Measurements from ENCODE around the gene ATG16L1. TPM values are rescaled to one million over a fixed set of nuclear protein-coding genes. Genes with fewer than 3 reads are reported as not detected.

The ATG16L1 gene
- total RNA-seq, 1 donor from 2014 or later, result 62.2 TPM

DNA sequence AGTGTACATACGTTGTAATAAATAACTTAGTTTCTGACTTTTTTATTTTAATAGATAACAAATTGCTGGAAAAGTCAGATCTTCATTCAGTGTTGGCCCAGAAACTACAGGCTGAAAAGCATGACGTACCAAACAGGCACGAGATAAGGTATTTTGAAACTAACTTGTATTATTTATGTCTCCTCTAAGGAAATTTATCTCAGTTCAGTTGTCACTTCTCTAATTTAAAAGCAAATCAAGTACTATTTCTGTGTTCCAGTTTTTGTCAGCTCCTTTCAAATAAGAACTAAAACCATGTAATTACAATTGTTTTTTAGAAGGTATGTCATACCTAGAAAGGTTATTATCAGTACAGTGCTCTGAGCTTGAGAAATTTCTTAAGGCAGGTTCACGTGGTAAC is 4.6 kb downstream of the ATG16L1 start:
- intact Hi-C loops (cut with micrococcal nuclease), result no loop called here

GRCh38 chr2:233258211-233258610 is 6.7 kb downstream of the ATG16L1 start:
- intact Hi-C loops (cut with micrococcal nuclease), result no loop called here

- intact Hi-C loops (cut with micrococcal nuclease), result no loop called here
These were observed 8.3 kb downstream of the ATG16L1 start for GRCh38 chr2:233259730-233260129.

DNA sequence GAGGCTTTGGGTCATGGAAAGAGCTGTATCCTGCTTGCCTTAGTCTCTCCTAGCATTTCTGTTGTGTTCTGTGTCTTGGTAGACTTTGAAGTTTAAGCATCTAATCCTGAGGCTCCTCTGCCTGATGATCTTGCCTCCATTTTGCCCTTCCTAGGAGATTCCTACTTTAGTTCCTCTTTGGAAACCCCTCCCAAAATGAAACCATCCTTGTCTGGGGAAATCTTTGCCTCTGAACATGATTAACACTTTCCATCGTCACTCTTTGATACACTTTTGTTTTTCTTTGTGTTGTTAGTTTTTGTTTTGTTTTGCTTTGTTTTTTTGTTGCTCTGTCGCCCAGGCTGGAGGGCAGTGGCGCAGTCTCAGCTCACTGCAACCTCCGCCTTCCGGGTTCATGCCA is 9.2 kb downstream of the ATG16L1 start:
- intact Hi-C loops (cut with micrococcal nuclease), result no loop called here

DNA sequence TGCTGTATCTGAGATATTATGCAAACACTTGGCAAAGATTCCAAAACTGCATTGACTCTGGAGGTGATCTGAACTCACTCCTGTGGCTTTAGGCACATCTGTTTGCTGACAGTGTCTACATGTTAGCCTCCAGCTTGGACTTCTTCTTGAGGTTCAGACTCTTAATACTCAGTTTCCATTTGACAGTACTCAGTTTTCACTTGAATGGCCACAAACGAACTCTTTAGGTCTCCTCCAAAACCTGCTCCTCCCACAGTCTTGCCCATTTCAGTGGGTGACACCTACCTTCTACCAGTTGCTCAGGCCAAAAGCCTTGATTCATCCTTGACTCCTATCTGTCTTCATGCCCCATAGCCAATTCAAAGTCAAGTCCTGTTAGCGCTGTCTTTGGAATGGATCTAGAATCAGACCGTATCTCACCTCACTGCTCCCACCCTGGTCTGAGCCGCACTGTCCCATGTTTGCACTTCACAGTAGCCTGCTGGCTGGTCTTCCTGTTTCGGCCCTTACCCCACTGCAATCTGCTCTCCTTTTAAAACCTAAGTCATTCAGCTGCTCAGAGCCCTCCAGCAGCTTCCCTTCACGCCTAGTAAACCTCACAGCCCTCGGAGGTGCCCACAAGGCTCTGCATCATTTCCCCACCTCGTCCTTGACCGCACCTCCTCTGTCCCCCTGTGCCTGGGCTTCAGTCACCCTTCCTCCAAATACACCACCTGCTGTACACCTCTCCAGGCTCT is 10.5 kb downstream of the ATG16L1 start:
- intact Hi-C loops (cut with micrococcal nuclease), result no loop called here

GRCh38 chr2:233262562-233262961 is 11.1 kb downstream of the ATG16L1 start:
- intact Hi-C loops (cut with micrococcal nuclease), result no loop called here

DNA sequence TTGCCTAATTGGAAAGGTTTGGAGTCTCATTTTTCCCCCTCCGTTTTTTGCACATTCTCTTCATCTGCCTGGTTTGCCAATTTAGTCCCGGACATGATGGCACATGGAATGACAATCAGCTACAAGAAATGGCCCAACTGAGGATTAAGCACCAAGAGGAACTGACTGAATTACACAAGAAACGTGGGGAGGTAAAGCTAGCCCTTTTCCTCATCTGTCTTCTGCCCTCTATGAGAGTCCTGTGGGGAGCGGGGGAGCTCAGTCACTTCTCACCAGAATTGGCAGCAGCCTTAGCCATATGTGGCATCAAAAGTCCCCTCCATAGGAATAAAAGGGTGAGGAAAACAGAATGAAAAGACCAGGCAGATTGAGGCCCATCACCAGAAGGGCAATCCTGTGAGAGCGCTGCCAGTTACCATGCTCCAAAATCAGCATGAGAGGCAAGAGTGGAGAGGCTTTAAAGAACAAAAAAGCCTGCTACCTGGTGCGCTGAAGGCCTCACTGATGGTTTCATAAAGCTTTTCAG is 11.6 kb downstream of the ATG16L1 start:
- intact Hi-C loops (cut with micrococcal nuclease), result no loop called here

- intact Hi-C loops (cut with micrococcal nuclease), result loop anchor here (5.0 kb wide), 4 partner anchors 93 to 427 kb away; no protein-coding TSS in a partner anchor
These were observed 13.2 kb downstream of the ATG16L1 start for GRCh38 chr2:233264667-233265066.

- intact Hi-C loops (cut with micrococcal nuclease), result loop anchor here (5.0 kb wide), 4 partner anchors 91 to 429 kb away; no protein-coding TSS in a partner anchor
These were observed 14.5 kb downstream of the ATG16L1 start for GRCh38 chr2:233265899-233266431.

DNA sequence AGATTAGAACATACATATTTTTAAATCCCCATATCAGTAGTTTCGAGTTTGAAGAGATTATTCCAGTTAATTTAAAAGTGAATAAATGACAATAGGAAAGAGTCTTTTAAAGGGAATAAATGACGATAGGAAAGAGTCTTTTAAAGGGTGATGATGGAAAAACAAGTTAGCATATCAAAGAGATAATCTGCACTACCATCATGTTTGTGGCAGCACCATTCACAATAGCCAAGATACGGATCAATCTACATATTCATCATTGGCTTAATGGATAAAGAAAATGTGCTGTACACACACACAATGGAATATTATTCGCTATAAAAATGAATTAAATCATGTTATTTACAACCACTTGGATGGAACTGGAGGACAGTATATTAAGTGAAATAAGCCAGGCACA is 15.0 kb downstream of the ATG16L1 start:
- intact Hi-C loops (cut with micrococcal nuclease), result loop anchor here (5.0 kb wide), 4 partner anchors 91 to 429 kb away; no protein-coding TSS in a partner anchor

DNA sequence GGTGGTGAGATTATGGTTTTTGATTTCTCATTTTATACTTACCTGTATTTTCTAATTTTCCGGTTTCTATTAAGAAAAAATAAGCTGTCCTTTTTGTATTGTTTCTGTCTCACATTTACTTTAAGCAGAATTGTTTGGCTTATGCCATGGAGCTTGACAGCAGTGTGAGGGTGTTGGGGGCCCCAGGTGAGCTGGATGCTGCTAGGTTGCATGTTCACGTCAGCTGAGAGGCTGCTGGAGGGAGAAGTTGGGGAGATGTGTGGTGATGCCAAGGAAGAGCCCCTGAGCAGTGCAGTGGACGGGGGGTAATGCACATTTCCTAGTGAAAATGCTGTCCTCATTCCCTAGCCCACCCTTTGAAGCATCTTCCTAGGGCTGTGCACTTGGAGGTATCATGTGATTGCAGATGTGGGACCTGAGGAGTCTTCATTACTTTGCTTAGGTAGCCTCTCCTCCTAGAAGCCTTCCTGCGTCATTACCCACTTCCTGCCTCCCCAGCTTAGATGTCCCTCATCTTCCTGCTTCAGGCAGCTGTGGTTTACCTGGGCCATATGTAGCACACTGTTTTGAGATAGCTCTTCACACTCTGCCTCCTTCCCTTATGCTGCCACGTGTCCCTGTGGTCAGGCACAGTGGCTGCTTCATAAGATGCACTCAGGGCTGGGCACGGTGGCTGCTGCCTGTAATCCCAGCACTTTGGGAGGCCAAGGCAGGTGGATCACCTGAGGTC is 16.2 kb downstream of the ATG16L1 start:
- intact Hi-C loops (cut with micrococcal nuclease), result loop anchor here (1.0 to 5.0 kb wide), 7 partner anchors 16 to 717 kb away; partner anchors contain the start of genes ATG16L1, EIF4E2 and TIGD1

GRCh38 chr2:233270366-233270765 is 18.9 kb downstream of the ATG16L1 start:
- intact Hi-C loops (cut with micrococcal nuclease), result no loop called here

DNA sequence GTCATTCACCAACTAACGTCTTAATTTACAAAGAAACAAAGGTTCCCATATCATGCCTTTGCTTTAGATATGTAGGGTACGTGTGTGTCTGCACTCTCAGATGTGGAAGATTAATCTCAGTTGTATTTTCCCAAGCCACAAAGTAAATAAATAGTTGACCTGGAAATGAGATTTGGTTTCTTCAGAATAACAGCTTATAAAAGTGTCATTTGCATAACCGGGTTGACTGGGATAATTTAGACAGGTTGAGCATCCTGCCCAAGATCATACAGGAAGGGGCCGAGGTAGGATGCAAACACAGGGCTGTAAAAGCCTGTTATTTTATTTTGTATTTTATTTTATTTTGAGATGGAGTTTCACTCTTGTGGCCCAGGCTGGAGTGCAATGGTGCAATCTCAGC is 19.5 kb downstream of the ATG16L1 start:
- intact Hi-C loops (cut with micrococcal nuclease), result no loop called here

DNA sequence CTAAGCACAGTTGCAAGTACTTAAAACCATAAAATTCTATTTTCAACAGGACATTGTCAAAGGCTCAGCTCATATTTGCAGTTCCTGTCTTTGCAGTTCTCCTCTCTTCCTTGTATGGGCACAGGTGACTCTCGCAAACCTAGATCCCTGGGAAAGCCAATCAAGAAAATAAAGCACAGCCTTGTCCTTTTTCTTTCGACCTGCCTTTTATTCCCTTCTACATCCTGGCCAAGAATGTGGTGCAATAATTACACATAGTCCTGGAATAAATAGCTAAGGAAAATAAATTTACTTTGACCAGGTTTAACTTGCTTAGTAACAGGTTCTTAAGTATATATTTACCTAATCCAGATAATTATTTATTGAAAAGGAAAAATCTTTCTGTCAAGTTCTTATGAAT is 20.2 kb downstream of the ATG16L1 start:
- intact Hi-C loops (cut with micrococcal nuclease), result no loop called here

GRCh38 chr2:233273120-233273519 is 21.6 kb downstream of the ATG16L1 start:
- intact Hi-C loops (cut with micrococcal nuclease), result no loop called here

DNA sequence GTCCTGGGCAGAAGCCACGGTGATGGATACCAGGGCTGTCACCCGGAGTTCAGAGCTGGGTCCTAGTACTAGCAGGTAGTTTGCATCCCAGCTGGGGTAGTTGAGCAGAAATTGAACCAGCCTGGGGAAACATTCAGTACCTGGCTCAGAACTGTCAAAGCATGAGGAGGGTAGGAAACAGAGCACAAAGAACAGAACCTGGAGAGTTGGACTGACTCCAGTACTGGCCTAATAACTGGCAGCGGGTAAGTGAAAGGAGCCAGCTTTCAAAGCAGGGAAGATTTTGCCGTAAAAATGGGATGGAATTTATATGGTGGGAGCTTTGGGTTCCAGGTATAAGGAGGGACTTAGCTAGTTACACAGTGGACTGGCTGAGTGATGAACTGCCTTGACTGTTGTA is 23.8 kb downstream of the ATG16L1 start:
- intact Hi-C loops (cut with micrococcal nuclease), result no loop called here

GRCh38 chr2:233278921-233279320 is 27.4 kb downstream of the ATG16L1 start:
- intact Hi-C loops (cut with micrococcal nuclease), result no loop called here

GRCh38 chr2:233280114-233280693 is 28.7 kb downstream of the ATG16L1 start:
- intact Hi-C loops (cut with micrococcal nuclease), result no loop called here

- intact Hi-C loops (cut with micrococcal nuclease), result no loop called here
These were observed 30.1 kb downstream of the ATG16L1 start for GRCh38 chr2:233281553-233281952.

DNA sequence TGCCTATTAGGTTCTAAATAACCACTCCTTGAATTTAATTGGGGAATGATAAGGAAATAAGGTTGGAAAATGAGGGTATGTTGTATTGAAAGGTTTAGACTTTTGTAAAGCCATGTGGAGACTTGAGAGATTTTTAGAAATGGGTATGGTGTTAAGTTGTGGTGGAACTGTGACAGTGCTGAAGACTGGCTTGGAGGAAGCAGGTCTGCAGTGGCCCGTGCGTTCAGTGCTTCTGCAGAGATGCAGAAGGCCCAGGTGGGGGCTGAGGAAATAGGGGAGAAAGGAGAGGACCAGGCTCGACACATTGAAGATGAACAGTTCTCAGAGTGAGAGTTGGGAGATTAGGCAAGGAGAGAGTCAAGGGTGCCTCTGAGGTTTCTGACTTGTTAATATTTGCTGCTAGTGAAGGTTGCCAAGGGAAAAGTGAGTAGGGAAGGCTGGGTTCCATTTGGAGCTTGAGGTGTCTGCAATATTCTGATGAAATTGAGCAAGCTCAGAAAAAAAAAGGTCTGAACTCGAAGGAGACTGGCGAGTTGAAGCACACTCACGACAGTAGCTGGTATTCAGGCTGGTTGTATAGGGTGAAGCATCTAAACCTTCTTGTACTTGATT is 30.6 kb downstream of the ATG16L1 start:
- intact Hi-C loops (cut with micrococcal nuclease), result no loop called here

GRCh38 chr2:233285921-233286320 is 34.4 kb downstream of the ATG16L1 start:
- intact Hi-C loops (cut with micrococcal nuclease), result no loop called here

All from T-helper 2 cell treated with Interferon-gamma antibody and Interleukin-4, amounts not matched to agents 100 ng/mL and 5 ng/mL, for 36 hours (primary cell).